HG02642 (cell line): ENCODE results near the gene TMPRSS11F.
A peak's percentile ranks its signal among the peaks of the same experiment; 100 is the strongest.
"Not testable (repeated sequence)": the region's sequence is repeated elsewhere in the genome, so short reads cannot be mapped to it uniquely, and the experiment has no call there.

Source experiments
- ATAC-seq: cut with Tn5 transposase; IDR thresholded peaks from one replicate; pipeline ENCODE4 v1.9.1; 2021; ENCODE audit warnings: mild to moderate bottlenecking; ENCODE audit not compliant: unreplicated experiment, poor library complexity

Gene TMPRSS11F

GRCh38 chr4:68129793-68130192, at the start of gene TMPRSS11F:
TMPRSS11F (minus strand) TSS chr4:68129869; CDS start chr4:68129820, 49 bp downstream.
- no peak for ATAC-seq

- no peak for ATAC-seq
Measured at GRCh38 chr4:68176904-68177303, 47.2 kb upstream of the TMPRSS11F start.

- no peak for ATAC-seq
Measured at GRCh38 chr4:68176500-68176899, 46.8 kb upstream of the TMPRSS11F start.

- peak; percentile 68 for ATAC-seq
Measured at GRCh38 chr4:68175562-68176155, 46.0 kb upstream of the TMPRSS11F start.

- not testable (repeated sequence) for ATAC-seq
Measured at GRCh38 chr4:68174389-68174788, 44.7 kb upstream of the TMPRSS11F start.

GRCh38 chr4:68172147-68172546, 42.5 kb upstream of the TMPRSS11F start:
- ATAC-seq: not testable (repeated sequence)

GRCh38 chr4:68167706-68168105, 38.0 kb upstream of the TMPRSS11F start:
- no peak for ATAC-seq

- no peak for ATAC-seq
Measured at GRCh38 chr4:68167166-68167565, 37.5 kb upstream of the TMPRSS11F start.

- ATAC-seq: no peak
Measured at GRCh38 chr4:68163754-68164153, 34.1 kb upstream of the TMPRSS11F start.

GRCh38 chr4:68162196-68162595, 32.5 kb upstream of the TMPRSS11F start:
- no peak for ATAC-seq

- no peak for ATAC-seq
Measured at GRCh38 chr4:68152411-68152810, 22.7 kb upstream of the TMPRSS11F start.

GRCh38 chr4:68148800-68149685, 19.4 kb upstream of the TMPRSS11F start:
- ATAC-seq: no peak

GRCh38 chr4:68147079-68147478, 17.4 kb upstream of the TMPRSS11F start:
- ATAC-seq: no peak

- no peak for ATAC-seq
Measured at GRCh38 chr4:68145261-68145660, 15.6 kb upstream of the TMPRSS11F start.

- ATAC-seq: no peak
Measured at GRCh38 chr4:68141852-68142251, 12.2 kb upstream of the TMPRSS11F start.

- ATAC-seq: no peak
Measured at GRCh38 chr4:68132342-68132741, 2.7 kb upstream of the TMPRSS11F start.

- no peak for ATAC-seq
Measured at GRCh38 chr4:68124262-68124661, 5.4 kb downstream of the TMPRSS11F start.

GRCh38 chr4:68123525-68123924, 6.1 kb downstream of the TMPRSS11F start:
- ATAC-seq: no peak

- no peak for ATAC-seq
Measured at GRCh38 chr4:68119921-68120320, 9.7 kb downstream of the TMPRSS11F start.

GRCh38 chr4:68110441-68110840, 19.2 kb downstream of the TMPRSS11F start:
- no peak for ATAC-seq

- ATAC-seq: no peak
Measured at GRCh38 chr4:68109868-68110267, 19.8 kb downstream of the TMPRSS11F start.

GRCh38 chr4:68082758-68083157, 46.9 kb downstream of the TMPRSS11F start:
- no peak for ATAC-seq
